Medulla oblongata (tissue), 1 donor: ENCODE results near the gene MARK3.

Experiments
- DNase-seq: peaks from one replicate; pipeline ENCODE4 v3.0.0-alpha.2; 2015; ENCODE audit errors: extremely low spot score

MARK3 gene

GRCh38 chr14:103548463-103549351 lies 163.5 kb downstream of the MARK3 start:
- peak; percentile 70 for DNase-seq

- DNase-seq: peak; percentile 93
Observed at GRCh38 chr14:103549361-103550311, 164.4 kb downstream of the MARK3 start.

- peak; percentile 57 for DNase-seq
Observed at GRCh38 chr14:103550451-103551337, 165.5 kb downstream of the MARK3 start.

- DNase-seq: peak; percentile 70
Observed at GRCh38 chr14:103551338-103551762, 166.1 kb downstream of the MARK3 start.

GRCh38 chr14:103552011-103552845 lies 167.0 kb downstream of the MARK3 start:
- peak; percentile 47 for DNase-seq

GRCh38 chr14:103552846-103553210 lies 167.6 kb downstream of the MARK3 start:
- no peak for DNase-seq
